NCI-H69 (cell line): ENCODE data around the gene VPS13D.
"Not testable (repeated sequence)": the region's sequence is repeated elsewhere in the genome, so short reads cannot be mapped to it uniquely, and the experiment has no call there.

Experiments
- DNase-seq: peaks from one replicate; lab custom pipeline; 2025; lab: John Stamatoyannopoulos, UW

Gene VPS13D

DNA sequence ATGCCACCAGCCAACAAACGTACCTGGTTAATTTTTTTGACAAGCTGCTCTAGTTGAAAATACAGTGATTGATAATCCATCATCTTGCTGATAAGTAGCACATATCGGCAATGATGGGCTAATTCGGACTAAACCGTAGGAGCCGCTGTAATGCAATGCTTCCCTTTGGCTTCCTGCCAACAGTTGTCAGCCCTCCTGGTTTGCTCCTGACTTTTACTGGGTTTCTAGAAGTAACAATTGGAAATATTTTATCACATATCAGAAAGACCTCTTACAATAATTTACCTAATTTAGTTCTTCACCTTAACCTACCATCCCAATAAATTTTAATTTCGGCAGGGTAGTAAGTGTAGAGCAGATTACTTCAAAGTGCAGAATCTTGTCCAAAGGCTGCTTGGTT, 239.7 kb downstream of the VPS13D start:
- DNase-seq, result peak; percentile 55

DNA sequence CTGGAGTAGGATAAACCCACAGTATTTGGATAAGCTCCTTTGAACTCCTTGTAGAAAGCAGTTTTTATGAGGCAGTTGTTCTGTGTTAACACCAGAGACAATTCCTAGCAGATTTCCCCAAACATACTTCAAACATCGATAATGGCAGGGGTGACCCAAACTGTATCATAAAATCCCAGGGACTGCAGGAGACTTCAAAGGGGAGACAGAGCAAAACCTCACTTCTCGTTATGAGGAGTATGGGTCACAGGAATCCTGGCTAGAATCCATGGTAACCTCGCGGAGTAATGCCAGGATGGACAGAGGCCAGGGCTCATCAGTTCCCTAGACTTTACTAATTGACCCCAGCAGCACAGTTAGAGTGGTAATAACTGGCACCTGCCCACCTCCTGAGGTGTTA, 240.2 kb downstream of the VPS13D start:
- peak; percentile 39 for DNase-seq

DNA sequence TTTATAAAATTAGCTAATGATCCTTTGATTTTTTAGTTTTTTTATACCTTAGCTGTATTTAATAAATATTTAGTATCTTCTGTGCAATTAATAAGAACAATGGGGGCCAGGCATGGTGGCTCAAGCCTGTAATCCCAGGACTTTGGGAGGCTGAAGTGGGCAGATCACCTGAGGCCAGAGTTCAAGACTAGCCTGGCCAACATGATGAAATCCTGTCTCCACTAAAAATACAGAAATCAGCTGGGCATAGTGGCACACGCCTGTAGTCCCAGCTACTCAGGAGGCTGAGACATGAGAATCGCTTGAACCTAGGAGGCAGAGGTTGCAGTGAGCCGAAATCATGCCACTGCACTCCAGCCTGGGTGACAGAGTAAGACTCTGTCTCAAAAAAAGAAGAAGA, 241.1 kb downstream of the VPS13D start:
- not testable (repeated sequence) for DNase-seq

- DNase-seq, result no peak
Observed at GRCh38 chr1:12472156-12472797, 242.4 kb downstream of the VPS13D start.

- no peak for DNase-seq
Observed at GRCh38 chr1:12472798-12473551, 243.1 kb downstream of the VPS13D start.

GRCh38 chr1:12473596-12474362, 243.9 kb downstream of the VPS13D start:
- DNase-seq, result peak; percentile 36

GRCh38 chr1:12475101-12475500, 245.3 kb downstream of the VPS13D start:
- no peak for DNase-seq

- no peak for DNase-seq
Observed at GRCh38 chr1:12475530-12475934, 245.7 kb downstream of the VPS13D start.

GRCh38 chr1:12475947-12476346, 246.1 kb downstream of the VPS13D start:
- DNase-seq, result no peak

DNA sequence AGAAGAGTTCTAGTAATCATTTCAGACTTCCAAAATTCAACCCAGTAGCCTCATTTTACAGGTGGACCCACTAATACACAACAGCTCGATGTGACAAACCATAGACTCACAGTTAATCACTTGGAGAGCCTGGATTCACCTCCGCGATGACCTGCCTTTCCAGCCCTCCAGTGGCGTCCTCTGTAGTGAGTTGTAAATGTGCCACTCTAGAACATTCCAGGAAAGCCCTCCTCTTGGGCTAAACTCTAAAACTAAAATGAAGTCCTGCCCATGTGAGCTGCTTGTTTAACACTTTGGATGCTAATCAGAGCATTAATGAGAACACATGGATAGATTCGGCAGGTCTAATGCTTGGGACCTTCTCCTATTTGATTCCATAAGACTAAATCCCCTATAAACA, 247.5 kb downstream of the VPS13D start:
- no peak for DNase-seq

DNA sequence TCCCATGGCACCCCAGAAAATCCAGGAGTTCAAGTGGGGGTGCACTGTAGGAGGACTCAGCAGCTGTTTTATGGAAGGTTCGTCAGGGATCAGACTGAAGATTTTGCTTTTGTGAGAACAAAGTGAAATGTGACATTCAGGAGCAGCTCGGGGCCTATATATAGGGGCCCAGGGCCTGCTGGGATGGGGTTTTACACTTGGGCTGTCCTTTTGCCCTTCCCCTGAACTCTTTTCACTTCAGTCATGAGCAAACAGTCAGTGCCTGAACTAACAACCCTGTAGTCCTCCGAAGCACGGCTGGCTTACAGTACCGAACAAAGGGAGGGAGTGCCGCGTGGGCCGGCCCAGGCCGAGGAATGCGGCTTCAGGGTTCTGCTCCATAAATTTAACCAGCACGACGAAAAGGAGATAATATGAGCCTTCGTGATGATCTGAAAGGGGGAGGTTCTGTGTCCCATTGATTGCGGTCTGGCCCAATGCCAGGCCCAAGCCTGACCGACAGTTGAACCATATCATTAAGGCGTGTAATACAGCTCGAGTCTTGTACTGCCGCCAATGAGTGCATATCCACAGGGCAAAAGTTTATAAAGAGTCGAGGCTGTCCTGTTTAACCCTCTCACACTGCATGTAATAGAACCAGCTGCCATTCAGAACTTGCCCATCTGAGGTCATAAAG, 248.2 kb downstream of the VPS13D start:
- DNase-seq, result peak; percentile 94

DNA sequence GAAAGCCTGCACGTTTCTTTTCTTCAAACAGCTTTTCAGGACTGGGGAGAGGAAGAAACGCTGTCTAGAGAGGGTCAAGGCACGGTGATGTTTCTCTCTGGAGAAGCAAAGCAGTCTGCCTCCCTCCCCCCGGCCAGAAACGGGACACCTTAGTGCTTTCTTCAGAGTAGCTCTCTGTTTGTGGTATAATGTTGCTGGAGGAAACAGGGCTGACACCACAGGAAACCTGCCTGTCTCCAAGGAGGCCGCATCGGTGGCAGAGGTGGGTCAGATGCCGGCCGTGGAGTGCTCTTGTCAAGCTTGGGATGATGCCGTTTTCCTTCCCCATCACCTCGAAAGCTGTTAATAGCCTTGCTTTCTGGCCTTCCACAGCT, 248.8 kb downstream of the VPS13D start:
- DNase-seq, result no peak

DNA sequence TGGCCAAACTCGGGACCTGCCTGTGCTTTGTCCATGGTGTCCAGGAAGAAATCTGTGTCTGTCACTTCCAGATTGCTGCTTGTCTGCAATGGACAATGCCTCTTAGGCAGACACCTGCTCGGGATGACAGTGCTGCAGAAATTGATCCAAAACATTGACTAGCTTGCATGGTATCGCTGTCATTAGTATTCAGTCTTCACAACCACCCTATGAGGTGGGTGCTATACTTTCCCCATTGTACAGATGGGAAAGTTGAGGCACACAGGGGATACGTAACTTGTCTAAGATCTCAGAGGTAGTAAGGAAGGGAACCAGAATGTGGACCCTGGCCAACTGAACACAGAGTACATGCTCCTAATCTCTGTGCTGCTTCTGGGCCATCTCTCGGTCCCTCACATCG, 249.5 kb downstream of the VPS13D start:
- no peak for DNase-seq

GRCh38 chr1:12480041-12480440, 250.2 kb downstream of the VPS13D start:
- no peak for DNase-seq

DNA sequence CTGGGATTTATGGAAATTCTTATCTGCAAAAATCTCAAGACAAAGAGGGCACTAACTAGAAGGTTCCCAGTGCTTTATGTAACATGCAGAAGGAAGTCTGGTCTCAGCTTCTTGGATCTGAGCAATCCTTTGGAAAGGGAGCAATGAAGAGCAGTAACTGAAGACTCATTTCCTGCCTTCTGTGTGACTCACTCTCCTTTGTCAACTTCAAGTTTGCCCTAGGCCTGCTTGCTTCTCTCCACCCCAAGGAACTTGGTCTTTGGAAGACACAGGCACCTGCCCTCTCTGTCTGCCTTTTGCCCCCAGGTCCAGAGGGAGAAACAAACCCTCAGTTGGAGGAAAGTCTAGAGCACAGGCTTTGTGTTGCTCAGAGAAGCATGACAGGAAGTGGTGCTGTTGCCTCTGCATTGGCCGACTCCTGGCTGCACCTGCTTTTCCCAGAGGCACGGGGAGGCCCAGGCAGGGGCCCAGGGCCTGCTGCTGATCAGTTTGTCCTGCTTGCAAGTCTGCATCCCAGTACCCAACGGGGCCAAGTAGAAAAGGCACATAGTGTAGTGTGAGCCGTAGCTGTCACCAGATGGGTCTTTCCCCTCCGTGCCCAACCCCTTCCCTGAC, 251.0 kb downstream of the VPS13D start:
- DNase-seq, result peak; percentile 28

DNA sequence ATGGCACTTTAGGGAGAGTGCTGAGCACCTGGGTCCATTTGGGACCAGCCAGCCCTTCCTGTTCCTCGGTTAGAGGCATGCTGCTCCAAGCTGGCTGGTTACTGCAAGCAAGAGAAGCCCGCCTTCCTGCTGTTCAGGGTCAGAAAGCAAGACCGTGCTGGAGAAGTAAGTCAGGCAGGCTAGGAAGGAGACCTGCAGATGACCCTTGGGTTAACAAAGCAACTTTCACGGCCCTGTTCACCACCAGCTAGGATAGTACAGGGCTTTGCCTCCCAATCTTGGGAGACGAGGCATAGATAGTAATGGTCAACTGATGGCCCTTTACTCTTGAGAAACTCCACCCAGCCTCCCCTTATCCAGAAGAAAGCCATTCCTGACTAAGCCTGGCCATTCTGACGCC, 252.1 kb downstream of the VPS13D start:
- no peak for DNase-seq

GRCh38 chr1:12482988-12483387, 253.2 kb downstream of the VPS13D start:
- DNase-seq, result no peak

GRCh38 chr1:12485231-12486058, 255.6 kb downstream of the VPS13D start:
- no peak for DNase-seq

GRCh38 chr1:12486059-12486341, 256.2 kb downstream of the VPS13D start:
- no peak for DNase-seq

- DNase-seq, result no peak
Observed at GRCh38 chr1:12486401-12487005, 256.7 kb downstream of the VPS13D start.

DNA sequence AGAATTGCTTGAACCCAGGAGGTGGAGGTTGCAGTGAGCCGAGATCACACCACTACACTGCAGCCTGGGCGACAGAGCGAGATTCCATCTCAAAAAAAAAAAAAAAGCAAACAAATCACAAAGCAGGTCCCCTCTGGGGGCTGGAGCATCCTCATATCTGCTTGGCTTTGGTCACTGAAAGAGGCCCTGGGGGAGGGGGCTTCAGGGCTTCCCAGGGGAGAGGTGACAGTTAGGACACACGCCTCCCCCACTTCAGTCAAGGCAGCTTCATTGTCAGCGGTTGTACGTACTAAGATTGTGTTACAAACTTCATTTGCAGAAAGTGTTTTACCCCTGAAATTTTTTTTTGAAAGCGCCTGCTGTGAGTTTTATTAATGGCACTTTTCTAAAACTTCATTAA, 257.7 kb downstream of the VPS13D start:
- DNase-seq, result no peak
